Measurements from ENCODE around the gene FOXN1. TPM values are rescaled to one million over a fixed set of nuclear protein-coding genes. Genes with fewer than 3 reads are reported as not detected.

FOXN1 gene
- total and polyA plus RNA-seq, 2 of the 13 experiments (the other 11 are each of a cell fraction or from before 2014, with no cell fraction given): 0.01 TPM; not detected in 1

DNA sequence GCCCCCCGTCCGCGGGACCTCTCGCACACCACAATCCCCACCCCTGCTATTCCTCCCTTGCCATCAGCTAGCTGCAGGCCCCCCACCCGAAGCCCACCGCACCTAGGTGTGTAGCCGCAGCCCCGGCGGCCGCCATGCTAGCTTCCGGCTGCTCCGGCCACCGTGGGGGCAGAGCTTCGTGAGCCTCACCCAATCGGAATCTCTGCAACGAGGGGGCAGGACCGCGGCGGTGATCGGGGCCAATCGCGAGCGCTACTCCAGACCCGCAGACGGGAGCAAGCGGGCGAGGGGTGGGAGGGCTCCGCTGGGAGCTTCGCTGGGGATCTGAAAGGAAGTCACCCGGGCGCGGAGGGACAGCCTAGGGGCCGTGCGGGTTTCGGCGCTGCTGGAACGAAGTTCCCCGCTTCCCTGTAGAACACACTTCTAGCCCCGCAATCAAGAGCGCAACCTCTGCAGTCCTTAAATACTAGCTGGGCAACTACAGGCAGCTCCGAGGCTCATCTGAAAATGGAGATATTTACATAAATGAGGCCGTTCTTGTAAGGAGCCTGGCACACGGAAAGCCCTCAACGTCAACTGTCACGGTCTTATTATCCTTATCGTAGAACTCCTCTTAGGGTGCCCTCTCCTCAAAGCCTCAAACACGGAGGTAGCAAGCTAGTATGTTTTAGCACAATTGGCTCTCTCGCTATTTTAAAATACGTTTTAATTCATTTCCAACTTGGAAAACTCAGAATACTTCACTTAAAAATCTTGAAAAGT is 65.4 kb downstream of the FOXN1 start, which contains the start of gene PIGS (continued):
- TF ChIP-seq, protein P1, sequence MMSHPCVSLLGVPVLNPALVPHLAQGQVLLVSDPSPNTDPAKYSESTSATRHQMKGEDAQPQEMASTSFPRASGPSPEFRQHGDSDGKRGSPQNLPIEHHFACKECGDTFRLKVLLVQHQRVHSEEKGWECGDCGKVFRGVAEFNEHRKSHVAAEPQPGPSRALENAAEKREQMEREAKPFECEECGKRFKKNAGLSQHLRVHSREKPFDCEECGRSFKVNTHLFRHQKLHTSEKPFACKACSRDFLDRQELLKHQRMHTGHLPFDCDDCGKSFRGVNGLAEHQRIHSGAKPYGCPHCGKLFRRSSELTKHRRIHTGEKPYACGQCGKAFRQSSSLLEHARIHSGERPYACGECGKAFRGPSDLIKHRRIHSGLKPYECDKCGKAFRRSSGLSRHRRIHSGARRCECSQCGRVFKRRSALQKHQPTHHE (CRISPR knock-in tag; IDR thresholded peaks at IDR 0.05; ENCODE audit: borderline replicate concordance): no peak
- TF ChIP-seq, protein P2, sequence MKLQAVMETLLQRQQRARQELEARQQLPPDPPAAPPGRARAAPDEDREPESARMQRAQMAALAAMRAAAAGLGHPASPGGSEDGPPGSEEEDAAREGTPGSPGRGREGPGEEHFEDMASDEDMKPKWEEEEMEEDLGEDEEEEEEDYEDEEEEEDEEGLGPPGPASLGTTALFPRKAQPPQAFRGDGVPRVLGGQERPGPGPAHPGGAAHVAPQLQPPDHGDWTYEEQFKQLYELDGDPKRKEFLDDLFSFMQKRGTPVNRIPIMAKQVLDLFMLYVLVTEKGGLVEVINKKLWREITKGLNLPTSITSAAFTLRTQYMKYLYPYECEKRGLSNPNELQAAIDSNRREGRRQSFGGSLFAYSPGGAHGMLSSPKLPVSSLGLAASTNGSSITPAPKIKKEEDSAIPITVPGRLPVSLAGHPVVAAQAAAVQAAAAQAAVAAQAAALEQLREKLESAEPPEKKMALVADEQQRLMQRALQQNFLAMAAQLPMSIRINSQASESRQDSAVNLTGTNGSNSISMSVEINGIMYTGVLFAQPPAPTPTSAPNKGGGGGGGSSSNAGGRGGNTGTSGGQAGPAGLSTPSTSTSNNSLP (IDR thresholded peaks at IDR 0.05; ENCODE audit: low read depth, low read length): no peak
- TF ChIP-seq TOPORS (CRISPR knock-in tag; IDR thresholded peaks at IDR 0.05): no peak
- peak; percentile 65; the same call in 1 of the 2 replicates for TF ChIP-seq ELF1 (CRISPR knock-in tag; IDR thresholded peaks at IDR 0.05)
- no peak for TF ChIP-seq DPF2 (CRISPR knock-in tag; IDR thresholded peaks at IDR 0.05; ENCODE audit: borderline replicate concordance, low read depth)
- TF ChIP-seq, protein P3, sequence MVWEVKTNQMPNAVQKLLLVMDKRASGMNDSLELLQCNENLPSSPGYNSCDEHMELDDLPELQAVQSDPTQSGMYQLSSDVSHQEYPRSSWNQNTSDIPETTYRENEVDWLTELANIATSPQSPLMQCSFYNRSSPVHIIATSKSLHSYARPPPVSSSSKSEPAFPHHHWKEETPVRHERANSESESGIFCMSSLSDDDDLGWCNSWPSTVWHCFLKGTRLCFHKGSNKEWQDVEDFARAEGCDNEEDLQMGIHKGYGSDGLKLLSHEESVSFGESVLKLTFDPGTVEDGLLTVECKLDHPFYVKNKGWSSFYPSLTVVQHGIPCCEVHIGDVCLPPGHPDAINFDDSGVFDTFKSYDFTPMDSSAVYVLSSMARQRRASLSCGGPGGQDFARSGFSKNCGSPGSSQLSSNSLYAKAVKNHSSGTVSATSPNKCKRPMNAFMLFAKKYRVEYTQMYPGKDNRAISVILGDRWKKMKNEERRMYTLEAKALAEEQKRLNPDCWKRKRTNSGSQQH (CRISPR knock-in tag; IDR thresholded peaks at IDR 0.05; ENCODE audit: low read depth): no peak
- no peak; the same call in 1 of the 2 replicates for TF ChIP-seq ZNF598 (CRISPR knock-in tag; IDR thresholded peaks at IDR 0.05; ENCODE audit: borderline replicate concordance)
- TF ChIP-seq IRF1 (CRISPR knock-in tag; IDR thresholded peaks at IDR 0.05; ENCODE audit: low read depth): no peak
- peak; percentile 24; the same call in 1 of the 2 replicates for TF ChIP-seq ZNF792 (CRISPR knock-in tag; IDR thresholded peaks at IDR 0.05)
- TF ChIP-seq ZNF562 (CRISPR knock-in tag; IDR thresholded peaks at IDR 0.05; ENCODE audit: borderline replicate concordance): no peak
- TF ChIP-seq BRD4 (CRISPR knock-in tag; IDR thresholded peaks at IDR 0.05): no peak
- no peak for TF ChIP-seq ZNF761 (CRISPR knock-in tag; conservative IDR thresholded peaks at IDR 0.05)
- TF ChIP-seq HOXA9 (CRISPR knock-in tag; IDR thresholded peaks at IDR 0.05; ENCODE audit: borderline replicate concordance): no peak
- TF ChIP-seq ASH2L (IDR thresholded peaks at IDR 0.05; ENCODE audit: insufficient read length, low read depth, low read length): peak; percentile 66
- TF ChIP-seq TFDP1 (CRISPR knock-in tag; IDR thresholded peaks at IDR 0.05; ENCODE audit: borderline replicate concordance): peak; percentile 17; the same call in 1 of the 2 replicates
- TF ChIP-seq GATAD1 (CRISPR knock-in tag; IDR thresholded peaks at IDR 0.05): peak; percentile 73
- TF ChIP-seq SOX13 (IDR thresholded peaks at IDR 0.05): no peak
- TF ChIP-seq SOX13 (CRISPR knock-in tag; conservative IDR thresholded peaks at IDR 0.05 in 1 of 2, IDR thresholded peaks at IDR 0.05 in 1 of 2): no peak
- TF ChIP-seq PBX3 (CRISPR knock-in tag; IDR thresholded peaks at IDR 0.05; ENCODE audit: borderline replicate concordance): no peak
- TF ChIP-seq ZNF546 (CRISPR knock-in tag; conservative IDR thresholded peaks at IDR 0.05): no peak
- TF ChIP-seq ATRX (CRISPR knock-in tag; IDR thresholded peaks at IDR 0.05; ENCODE audit: borderline replicate concordance): no peak
- TF ChIP-seq ZNF20 (CRISPR knock-in tag; IDR thresholded peaks at IDR 0.05): no peak

All from HepG2 (cell line).